Ectodermal cell (in vitro differentiated cells): Measurements from ENCODE around the gene SPN.
"Not testable (repeated sequence)": the region's sequence is repeated elsewhere in the genome, so short reads cannot be mapped to it uniquely, and the experiment has no call there.

Experiments used
- H3K27ac ChIP-seq: 2 replicates; pipeline ENCODE4 v1.7.0; 2013; ENCODE audit warnings: mild to moderate bottlenecking, low read depth, low read length; ENCODE audit not compliant: insufficient read depth, poor library complexity, severe bottlenecking
- H3K27me3 ChIP-seq: 2 replicates; pipeline ENCODE4 v1.7.0; 2013; ENCODE audit warnings: mild to moderate bottlenecking, low read length; ENCODE audit not compliant: insufficient read depth, control insufficient read depth, poor library complexity, severe bottlenecking
- H3K36me3 ChIP-seq: one replicate; pipeline ENCODE4 v1.7.0; 2013; ENCODE audit warnings: low read length; ENCODE audit not compliant: control insufficient read depth, insufficient read depth
- H3K4me1 ChIP-seq: one replicate; pipeline ENCODE4 v1.7.0; 2013; ENCODE audit warnings: low read length; ENCODE audit not compliant: control insufficient read depth, insufficient read depth
- H3K4me3 ChIP-seq: 2 replicates; pipeline ENCODE4 v1.7.0; 2013; ENCODE audit warnings: low read depth, low read length, control low read depth; ENCODE audit not compliant: insufficient read depth
- H3K9me3 ChIP-seq: 2 replicates; pipeline ENCODE4 v1.7.0; 2013; ENCODE audit warnings: mild to moderate bottlenecking, low read length, moderate library complexity; ENCODE audit not compliant: control insufficient read depth
- WGBS, 2 experiments: methylation state at CpG; one replicate each; pipeline ENCODE4 v1.1.7; 2013; ENCODE audit warnings: missing lambda C conversion rate in 2 of 2; 5-methylcytosine and 5-hydroxymethylcytosine counted together

SPN gene

GRCh38 chr16:29689490-29690351 is 26.7 kb downstream of the SPN start:
- not testable (repeated sequence) for H3K9me3 ChIP-seq, H3K4me3 ChIP-seq, H3K27ac ChIP-seq, H3K27me3 ChIP-seq, H3K4me1 ChIP-seq, H3K36me3 ChIP-seq
- 94% methylated on average over 23 of the region's 23 CpGs for WGBS, 2 experiments

GRCh38 chr16:29692606-29693005 is 29.6 kb downstream of the SPN start:
- not testable (repeated sequence) for H3K4me1 ChIP-seq, H3K27ac ChIP-seq, H3K4me3 ChIP-seq, H3K27me3 ChIP-seq, H3K9me3 ChIP-seq
- peaks cover 11% of the 10 kb centered on the region for H3K36me3 ChIP-seq
- WGBS, 2 experiments, result 94 to 96% methylated on average over 26 of the region's 26 CpGs

DNA sequence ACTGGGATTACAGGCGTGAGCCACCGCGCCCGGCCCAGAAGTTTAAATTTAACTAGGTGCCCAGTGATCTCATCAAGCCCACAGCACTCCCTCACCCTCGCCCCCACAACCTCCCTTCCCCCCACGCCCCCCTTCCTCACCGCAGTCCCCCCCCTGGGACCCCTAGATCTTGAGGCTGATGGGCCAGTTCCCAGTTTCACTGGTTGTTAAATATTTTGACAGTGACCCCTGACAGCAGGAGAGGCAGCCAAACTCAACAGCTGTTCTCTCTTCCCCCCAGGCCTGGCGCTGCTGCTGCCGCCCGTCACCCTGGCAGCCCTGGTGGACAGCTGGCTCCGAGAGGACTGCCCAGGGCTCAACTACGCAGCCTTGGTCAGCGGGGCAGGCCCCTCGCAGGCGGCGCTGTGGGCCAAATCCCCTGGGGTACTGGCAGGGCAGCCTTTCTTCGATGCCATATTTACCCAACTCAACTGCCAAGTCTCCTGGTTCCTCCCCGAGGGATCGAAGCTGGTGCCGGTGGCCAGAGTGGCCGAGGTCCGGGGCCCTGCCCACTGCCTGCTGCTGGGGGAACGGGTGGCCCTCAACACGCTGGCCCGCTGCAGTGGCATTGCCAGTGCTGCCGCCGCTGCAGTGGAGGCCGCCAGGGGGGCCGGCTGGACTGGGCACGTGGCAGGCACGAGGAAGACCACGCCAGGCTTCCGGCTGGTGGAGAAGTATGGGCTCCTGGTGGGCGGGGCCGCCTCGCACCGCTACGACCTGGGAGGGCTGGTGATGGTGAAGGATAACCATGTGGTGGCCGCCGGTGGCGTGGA is 31.5 kb downstream of the SPN start:
- H3K27me3 ChIP-seq, result no peaks in the 10 kb centered on the region
- no peak overlapping the region for H3K4me3 ChIP-seq
- H3K27ac ChIP-seq, result no peak overlapping the region
- H3K9me3 ChIP-seq, result no peaks in the 10 kb centered on the region
- peaks cover 14% of the 10 kb centered on the region for H3K36me3 ChIP-seq
- 95% methylated on average over 40 to 41 of the region's 41 CpGs for WGBS, 2 experiments
- H3K4me1 ChIP-seq, result no peaks in the 10 kb centered on the region

GRCh38 chr16:29695675-29696074 is 32.6 kb downstream of the SPN start:
- not testable (repeated sequence) for H3K27me3 ChIP-seq, H3K27ac ChIP-seq, H3K4me3 ChIP-seq, H3K9me3 ChIP-seq, H3K4me1 ChIP-seq
- 96 to 99% methylated on average over 3 of the region's 3 CpGs for WGBS, 2 experiments
- H3K36me3 ChIP-seq, result peaks cover 14% of the 10 kb centered on the region

DNA sequence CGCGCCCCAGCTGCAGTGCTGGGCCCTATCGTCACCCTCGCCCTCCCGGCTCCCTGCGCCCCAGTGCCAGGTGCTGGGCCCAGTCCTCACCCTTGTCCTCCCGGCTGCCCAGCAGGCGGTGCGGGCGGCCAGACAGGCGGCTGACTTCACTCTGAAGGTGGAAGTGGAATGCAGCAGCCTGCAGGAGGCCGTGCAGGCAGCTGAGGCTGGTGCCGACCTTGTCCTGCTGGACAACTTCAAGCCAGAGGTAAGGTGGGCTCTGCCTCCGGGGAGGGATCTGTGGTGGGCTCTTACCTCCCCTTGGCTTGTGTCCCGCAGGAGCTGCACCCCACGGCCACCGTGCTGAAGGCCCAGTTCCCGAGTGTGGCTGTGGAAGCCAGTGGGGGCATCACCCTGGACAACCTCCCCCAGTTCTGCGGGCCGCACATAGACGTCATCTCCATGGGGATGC is 33.9 kb downstream of the SPN start:
- Histone ChIP-seq H3K36me3 (peaks cover 14% of the 10 kb centered on the region), H3K4me3 (no peak overlapping the region), H3K4me1 (no peaks in the 10 kb centered on the region), H3K27ac (no peak overlapping the region), H3K9me3 (no peaks in the 10 kb centered on the region), H3K27me3 (no peaks in the 10 kb centered on the region)
- 95 to 96% methylated on average over 21 of the region's 21 CpGs for WGBS, 2 experiments

DNA sequence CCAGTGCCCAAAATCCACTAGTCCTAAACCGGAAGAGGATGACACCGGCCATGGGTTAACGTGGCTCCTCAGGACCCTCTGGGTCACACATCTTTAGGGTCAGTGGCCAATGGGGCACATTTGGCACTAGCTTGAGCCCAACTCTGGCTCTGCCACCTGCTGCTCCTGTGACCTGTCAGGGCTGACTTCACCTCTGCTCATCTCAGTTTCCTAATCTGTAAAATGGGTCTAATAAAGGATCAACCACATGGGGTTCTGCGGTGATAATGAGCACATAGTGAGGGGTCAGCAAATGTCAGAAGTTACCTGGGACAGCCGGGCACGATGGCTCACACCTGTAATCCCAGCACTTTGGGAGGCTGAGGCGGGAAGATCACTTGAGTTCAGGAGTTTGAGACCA is 34.3 kb downstream of the SPN start:
- Histone ChIP-seq H3K9me3 (no peaks in the 10 kb centered on the region), H3K36me3 (peaks cover 14% of the 10 kb centered on the region), H3K4me1 (no peaks in the 10 kb centered on the region), H3K4me3 (no peak overlapping the region), H3K27me3 (no peaks in the 10 kb centered on the region), H3K27ac (no peak overlapping the region)
- 94 to 97% methylated on average over 7 of the region's 7 CpGs for WGBS, 2 experiments

- no peak overlapping the region for H3K4me3 ChIP-seq
- H3K9me3 ChIP-seq, result no peaks in the 10 kb centered on the region
- no peaks in the 10 kb centered on the region for H3K4me1 ChIP-seq
- WGBS, 2 experiments, result 92% methylated on average over 2 of the region's 2 CpGs; no CpG with 5 or more reads in 1 of the 2 experiments
- H3K36me3 ChIP-seq, result peaks cover 14% of the 10 kb centered on the region
- no peak overlapping the region for H3K27ac ChIP-seq
- no peaks in the 10 kb centered on the region for H3K27me3 ChIP-seq
These were observed 35.0 kb downstream of the SPN start for GRCh38 chr16:29698042-29698441.

GRCh38 chr16:29698484-29699323 is 35.7 kb downstream of the SPN start:
- no peaks in the 10 kb centered on the region for H3K27me3 ChIP-seq
- no peak overlapping the region for H3K4me3 ChIP-seq
- no peaks in the 10 kb centered on the region for H3K4me1 ChIP-seq
- 94 to 95% methylated on average over 17 of the region's 17 CpGs for WGBS, 2 experiments
- peaks cover 14% of the 10 kb centered on the region for H3K36me3 ChIP-seq
- no peaks in the 10 kb centered on the region for H3K9me3 ChIP-seq
- no peak overlapping the region for H3K27ac ChIP-seq

- 86 to 89% methylated on average over 11 of the region's 11 CpGs for WGBS, 2 experiments
- H3K36me3 ChIP-seq, result peaks cover 14% of the 10 kb centered on the region
- H3K27me3 ChIP-seq, result no peaks in the 10 kb centered on the region
- no peaks in the 10 kb centered on the region for H3K9me3 ChIP-seq
- no peaks in the 10 kb centered on the region for H3K4me1 ChIP-seq
- H3K4me3 ChIP-seq, result no peak overlapping the region
- H3K27ac ChIP-seq, result no peak overlapping the region
These were observed 36.5 kb downstream of the SPN start for GRCh38 chr16:29699324-29700219.
